Activated CD8-positive, alpha-beta memory T cell treated with anti-CD3 and anti-CD28 coated beads for 24 hours (primary cell): Measurements from ENCODE around the gene ZFAND3.
"Not testable (repeated sequence)": the region's sequence is repeated elsewhere in the genome, so short reads cannot be mapped to it uniquely, and the experiment has no call there.

Experiments
- DNase-seq: peaks from one replicate; pipeline ENCODE4 v3.0.0-alpha.2; 2020

The ZFAND3 gene

DNA sequence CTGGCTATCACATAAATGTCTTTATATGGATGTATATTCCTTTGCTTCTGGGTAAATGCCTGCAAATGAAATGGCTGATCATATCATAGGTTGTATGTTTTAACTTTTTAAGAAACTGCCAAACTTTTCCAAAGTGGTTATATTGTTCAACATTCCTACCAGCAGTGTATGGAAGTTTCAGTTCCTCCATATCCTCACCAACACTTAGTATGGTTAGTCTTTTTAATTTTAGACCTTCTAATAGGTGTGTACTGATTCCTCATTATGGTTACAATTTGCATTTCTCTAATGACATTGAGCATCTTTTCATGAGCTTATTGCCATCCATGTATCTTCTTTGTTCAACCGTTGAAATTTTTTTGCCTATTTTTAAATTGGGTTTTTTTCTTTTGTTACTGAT, 155.4 kb downstream of the ZFAND3 start:
- DNase-seq: no peak

DNA sequence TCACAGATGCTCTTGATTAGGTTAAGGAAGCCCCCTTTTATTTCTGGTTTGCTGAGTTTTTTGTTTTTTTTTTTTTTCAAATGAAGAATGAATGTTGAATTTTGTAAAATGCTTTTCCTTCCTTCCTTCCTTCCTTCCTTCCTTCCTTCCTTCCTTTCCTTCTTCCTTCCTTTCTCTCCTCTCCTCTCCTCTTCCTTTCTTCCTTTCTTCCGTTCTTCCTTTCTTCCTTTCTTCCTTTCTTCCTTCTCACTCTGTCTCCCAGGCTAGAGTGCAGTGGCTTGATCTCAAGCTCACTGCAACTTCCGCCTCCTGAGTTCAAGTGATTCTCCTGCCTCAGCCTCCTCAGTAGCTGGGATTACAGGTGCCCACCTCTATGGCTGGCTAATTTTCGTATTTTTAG, 158.2 kb downstream of the ZFAND3 start:
- DNase-seq: no peak

DNA sequence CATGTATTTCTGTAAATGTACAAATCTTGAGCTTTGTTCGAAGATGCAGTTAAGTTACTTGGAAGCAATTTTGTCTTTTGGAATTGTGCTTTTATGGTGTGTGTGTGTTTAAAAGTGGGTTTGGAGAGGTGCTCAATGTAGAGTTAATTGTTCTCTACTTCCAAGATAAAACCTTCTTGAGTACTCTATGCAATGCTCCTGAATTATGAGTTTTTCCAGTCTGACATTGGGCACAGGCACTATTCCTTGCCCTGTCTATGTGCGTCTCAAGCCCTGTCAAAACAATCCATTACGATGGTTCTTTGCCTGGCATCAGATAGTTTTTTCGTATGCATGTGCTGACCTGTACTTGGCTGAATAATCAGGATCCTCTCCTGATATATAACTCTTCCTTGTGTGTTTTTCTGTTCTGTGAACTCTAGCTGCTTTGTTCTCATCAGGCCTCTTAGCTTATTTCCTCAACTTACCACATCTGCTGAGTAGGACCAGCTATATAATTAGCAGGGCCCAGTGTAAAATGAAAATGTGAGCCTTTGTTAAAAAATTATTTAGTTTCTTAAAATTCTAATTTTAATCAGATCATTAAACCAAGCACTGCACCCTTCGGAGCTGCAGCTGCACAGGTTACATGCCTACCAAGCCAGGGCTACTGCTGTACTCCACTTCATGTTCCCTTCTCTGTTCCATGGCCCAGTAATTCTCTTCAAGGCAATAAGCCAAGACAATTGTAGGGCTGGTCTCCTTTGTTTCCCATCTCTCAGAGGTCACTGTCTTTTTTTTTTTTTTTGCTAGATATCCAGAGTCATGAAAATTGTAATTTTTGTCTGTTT, 160.1 kb downstream of the ZFAND3 start:
- DNase-seq: no peak

DNA sequence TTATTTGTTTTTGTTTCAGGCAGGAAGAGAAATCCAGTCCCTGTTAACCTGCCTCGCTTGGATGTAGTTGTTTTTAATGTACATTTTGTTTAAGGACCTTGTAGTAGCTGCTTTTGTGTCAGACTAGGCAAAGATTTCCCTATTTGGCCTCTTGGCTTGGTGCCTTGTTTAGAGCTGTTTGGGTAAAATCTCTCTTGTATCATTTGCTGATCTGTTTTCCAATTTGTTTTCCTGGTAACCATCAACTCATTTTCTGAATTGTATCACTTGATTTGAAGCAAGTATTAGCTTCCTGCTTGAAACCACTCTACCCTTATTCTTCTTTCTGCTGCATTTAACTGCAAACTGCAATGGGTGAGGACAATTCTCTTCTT, 160.7 kb downstream of the ZFAND3 start:
- DNase-seq: no peak

DNA sequence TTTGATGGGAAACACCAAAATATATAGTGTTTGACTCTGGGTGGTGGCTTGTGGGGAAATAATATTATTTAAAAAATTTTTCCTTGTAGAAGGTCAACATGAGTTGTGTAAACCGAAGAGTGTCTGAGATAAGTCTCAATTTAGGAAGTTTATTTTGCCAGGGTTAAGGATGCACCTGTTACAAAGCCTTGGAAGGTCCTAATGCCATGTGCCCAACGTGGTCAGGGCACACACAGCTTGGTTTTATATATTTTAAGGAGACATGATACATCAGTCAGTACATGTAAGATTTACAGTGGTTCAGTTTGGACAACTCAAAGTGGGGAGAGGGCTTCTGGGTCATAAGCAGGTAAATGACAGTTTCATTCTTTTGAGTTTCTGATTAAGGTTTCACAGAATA, 162.1 kb downstream of the ZFAND3 start:
- DNase-seq: no peak

DNA sequence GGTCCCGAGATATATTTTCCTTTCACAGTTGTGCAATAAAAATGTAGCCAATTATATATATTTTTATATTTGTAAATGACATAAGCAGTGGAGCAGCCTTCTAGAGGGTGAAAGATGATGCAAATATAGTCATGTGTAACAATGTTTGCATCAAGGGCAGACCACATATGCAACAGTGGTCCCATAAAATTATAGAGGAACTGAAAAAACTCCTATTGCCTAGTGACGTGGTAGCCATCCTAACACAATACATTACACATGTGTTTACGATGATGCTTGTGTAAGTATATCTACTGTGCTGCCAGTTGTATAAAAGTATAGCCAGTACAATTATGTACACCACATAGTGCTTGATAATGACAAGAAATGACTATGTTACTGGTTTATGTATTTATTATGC, 162.8 kb downstream of the ZFAND3 start:
- no peak for DNase-seq

DNA sequence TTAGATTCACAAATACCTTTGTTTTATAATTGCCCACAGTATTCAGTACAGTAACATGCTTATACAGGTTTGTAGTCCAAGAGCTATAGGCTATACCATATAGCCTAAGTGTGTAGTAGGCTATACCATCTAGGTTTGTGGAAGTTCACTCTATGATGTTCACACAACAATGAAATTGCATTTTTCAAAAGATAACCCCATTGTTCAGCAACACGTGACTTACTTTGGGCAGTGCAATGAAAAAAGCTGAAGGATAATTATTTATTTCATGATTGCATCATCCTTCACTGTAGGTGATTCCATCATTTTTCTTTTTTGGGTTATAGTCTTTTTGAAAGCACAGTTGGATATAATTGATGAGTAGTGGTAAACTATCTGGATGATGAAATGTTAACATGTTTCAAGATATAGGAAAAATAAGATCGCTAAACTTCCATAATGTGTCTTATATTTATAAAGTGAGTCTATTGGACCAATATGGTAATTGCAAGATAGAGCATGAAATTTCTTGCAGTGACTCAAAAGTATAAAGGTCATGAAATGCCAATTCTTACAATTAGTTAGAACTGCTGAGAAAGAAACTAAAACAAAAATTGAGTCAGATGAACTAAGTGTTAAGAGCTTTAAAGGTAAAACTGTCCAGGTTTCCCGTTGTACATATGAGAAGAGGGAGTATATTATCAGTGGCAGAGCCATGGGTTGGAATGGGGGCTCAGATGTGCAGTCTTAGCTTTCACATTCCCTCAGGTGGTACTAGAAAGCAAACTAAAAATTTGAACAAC, 164.4 kb downstream of the ZFAND3 start:
- peak; percentile 63 for DNase-seq

DNA sequence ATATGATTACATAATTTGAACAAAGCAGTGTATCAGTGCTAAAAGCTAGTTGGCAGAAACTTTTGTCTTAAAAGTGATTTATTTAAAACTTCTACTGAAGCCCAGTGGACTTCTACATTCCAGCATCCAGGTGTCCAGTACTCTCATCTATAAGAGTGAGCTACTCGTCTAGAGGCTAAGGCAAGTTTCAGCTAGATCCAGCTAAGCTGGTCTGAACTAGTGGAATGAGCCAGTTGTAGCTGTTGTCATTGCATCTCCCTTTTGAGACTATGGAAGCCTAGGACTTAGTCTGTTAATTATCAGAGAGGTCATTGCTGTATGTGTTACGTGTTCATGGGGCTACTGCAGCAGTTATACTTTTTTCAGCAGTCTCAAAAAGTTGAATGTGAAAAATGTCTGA, 165.1 kb downstream of the ZFAND3 start:
- no peak for DNase-seq

DNA sequence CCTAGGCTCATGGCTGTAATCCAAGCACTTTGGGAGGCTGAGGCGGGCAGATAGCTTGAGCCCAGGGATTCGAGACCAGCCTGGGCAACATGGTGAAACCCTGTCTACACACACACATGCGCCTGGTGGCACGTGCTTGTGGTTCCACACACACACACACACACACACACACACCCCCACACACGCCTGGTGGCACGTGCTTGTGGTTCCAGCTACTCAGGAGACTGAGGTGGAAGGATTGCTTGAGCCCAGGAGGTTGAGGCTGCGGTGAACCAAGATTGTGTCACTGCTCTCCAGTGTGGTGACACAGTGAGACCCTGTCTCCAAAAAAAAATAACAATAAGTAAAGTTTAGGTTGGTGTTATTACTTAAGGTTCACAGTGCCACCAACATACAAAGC, 165.8 kb downstream of the ZFAND3 start:
- DNase-seq: peak; percentile 76

DNA sequence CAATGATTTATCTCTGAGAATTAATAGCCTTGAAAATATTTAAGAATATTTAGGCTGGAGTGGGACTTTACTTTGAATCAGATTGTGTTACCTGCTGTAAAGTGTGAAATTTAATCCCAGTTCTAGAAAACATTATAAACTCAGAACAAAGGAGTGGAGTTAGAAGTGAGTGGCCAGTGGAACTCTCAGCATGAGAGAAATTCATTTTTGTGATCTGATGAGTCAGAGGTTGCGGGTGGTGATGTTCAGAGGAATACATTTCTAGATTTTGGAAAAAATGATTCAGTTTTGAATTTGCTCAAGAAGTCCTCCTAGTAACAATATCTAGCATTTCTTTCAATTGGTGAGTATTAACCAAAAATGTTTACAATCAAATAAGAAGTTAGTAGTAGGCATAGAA, 167.5 kb downstream of the ZFAND3 start:
- no peak for DNase-seq

DNA sequence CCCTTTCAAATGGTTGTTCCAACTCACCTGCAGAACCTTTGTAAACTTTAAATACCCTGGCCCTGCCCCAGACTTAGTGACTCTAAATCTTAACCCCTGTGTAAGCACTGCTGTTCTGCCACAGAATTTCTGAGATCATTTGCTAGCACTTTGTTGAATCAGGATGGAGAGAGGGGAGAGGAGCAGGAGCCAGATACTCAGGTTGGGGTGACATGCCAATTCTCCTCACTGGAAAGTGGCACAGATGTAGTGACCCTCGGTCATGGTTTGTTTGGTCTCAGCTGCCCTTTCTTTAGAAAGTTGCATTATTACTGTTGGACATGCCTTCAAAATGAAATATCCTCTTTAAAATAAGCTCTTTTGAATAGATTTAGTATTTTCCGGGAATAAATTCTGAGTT, 168.0 kb downstream of the ZFAND3 start:
- no peak for DNase-seq

DNA sequence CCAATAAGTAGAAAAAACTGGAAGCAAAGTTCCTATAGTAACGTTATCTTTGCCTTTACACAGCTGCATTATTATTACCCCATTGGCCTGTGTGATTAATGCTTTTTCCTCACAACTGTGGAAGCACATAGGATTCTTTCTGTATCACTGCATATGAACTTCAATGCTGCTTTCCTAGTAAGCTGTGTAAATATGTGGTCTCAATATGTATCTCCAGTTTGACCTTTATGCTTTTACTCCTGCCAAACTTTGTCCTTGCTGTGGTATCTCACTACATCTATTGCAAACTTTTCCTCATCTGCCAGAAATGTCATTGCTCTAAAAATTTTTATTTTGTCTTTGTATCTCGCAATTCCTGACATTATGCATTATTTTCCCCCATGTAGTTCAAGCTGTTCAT, 168.6 kb downstream of the ZFAND3 start:
- DNase-seq: no peak

DNA sequence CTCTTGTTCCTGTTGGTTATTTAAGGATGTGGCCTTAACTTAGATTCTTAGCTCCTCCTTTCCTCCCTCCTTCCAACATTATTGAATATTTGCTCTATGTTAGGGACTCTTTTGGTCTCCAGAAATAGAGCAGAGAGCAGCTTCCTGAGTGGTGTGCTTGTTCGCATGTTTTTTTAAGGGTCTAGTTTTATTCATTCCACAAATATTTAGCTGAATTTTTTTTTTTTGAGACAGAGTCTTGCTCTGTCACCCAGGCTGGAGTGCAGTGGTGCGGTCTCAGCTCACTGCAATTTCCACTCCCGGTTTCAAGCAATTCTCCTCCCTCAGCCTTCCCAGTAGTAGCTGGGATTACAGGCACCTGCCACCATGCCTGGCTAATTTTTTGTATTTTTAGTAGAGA, 169.2 kb downstream of the ZFAND3 start:
- no peak for DNase-seq

DNA sequence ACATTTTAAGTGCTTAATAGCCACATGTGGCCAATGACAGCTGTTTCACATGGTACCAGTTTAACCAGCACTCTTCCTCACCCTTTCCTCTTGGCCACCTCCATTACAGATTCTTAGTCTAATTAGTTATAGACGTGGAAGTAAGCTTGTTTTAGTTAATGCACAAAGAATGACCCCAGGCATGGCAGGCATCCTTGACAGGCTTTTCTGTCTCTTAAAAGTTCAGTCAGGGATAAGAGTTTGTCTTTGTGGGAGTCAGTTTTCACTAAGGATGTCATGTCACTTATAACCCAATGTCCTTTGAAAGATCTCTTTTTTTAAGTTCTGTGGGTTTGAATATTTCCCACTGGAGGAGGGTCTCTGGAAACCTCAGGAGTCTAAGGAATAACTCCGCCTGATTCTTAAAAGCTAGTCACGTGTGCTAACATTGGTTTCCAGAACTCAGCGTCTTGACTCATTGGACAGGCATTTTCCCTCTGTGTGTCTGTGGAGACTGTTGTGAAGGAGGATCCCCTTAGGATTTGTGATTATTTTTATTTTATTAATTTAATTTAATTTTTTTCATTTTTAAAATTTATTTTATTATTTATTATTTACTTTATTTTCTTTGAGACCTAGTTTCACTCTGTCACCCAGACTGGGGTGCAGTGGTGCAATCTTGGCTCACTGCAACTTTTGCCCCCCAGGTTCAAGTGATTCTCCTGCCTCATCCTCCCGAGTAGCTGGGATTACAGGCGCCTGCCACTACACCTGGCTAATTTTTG, 171.4 kb downstream of the ZFAND3 start:
- no peak for DNase-seq

DNA sequence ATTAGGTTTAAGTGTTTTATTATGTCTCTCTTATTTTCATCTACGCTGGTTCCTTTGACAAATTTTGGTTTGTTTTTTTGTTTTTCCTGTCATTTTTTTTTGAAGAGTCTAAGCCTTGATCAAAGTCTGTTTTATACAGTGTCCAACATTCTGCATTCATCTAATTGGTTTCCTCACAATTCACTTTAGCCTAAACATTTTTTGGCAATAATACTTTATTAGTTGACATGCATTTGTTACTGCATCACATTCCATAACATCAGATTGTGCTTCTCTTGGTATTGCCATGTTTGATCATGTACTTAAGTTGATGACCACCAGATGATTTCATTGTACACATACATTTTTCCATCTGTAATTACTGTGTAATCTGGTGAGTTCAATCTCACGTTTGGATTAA, 173.2 kb downstream of the ZFAND3 start:
- no peak for DNase-seq

DNA sequence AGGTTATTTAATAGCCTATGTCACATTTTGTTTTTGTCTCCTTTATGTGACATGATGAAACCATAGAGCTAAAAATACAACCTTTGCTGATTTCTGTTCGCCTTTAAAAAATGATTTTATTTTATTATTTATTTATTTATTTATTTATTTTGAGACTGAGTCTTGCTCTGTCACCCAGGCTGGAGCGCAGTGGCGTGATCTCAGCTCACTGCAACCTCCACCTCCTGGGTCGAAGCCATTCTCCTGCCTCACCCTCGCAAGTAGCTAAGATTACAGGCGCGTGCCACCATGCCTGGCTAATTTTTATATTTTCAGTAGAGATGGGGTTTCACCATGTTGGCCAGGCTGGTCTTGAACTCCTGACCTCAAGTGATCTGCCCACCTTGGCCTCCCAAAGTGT, 173.7 kb downstream of the ZFAND3 start:
- DNase-seq: not testable (repeated sequence)

DNA sequence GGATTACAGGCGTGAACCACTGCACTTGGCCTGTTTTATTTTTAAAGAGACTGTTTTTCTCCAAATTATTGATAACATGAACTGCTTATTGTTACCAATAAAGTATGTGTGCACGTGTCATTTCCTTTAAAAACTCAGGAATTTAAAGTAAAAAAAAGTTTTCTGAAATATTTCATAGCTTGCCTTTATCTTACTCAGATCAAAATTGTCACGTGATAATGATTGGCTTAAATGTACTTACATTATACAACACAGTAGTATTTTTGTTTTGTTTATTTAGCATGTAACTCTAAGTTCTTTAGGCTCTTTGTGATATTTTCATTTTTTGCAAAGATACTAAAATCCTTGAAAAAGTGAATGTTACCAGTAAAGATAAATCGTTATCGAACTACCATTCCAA, 174.1 kb downstream of the ZFAND3 start:
- DNase-seq: no peak

DNA sequence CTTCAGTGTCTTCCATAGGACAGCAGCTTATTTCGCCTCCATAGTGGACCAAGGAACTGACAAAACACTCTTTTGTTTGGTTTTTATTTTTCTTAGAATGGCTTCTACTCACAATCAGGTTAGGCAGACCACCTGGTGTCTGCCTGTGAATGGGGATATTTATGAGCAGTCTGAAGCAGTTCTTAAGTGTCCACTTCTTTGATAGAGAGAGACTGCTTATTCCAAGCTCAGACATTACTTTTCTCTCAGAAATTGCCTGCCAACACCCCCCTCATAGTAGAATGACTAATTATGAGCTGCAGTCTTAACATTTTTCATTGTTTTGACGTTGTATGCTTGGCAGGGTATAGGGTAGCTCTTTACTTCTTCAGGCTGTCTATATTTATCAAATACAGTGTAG, 174.7 kb downstream of the ZFAND3 start:
- DNase-seq: no peak

DNA sequence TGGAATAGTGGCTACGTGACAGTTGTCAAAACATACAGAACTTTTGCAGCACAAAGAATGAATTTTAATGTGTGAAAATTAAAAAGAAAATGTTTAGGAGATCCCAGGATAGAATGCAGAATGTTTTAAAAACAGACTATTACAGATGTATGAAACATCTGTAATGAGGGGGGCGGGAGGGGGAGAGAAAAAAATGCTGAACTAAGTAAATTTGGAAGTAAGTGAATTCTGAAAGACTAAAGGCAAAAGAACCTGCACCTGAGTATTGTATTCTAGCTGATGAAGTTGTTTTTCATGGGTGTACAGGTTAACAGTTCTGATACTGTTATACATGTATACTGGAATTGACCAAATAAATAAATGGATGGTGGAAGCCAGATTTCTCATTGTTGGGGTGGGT, 178.8 kb downstream of the ZFAND3 start:
- no peak for DNase-seq

DNA sequence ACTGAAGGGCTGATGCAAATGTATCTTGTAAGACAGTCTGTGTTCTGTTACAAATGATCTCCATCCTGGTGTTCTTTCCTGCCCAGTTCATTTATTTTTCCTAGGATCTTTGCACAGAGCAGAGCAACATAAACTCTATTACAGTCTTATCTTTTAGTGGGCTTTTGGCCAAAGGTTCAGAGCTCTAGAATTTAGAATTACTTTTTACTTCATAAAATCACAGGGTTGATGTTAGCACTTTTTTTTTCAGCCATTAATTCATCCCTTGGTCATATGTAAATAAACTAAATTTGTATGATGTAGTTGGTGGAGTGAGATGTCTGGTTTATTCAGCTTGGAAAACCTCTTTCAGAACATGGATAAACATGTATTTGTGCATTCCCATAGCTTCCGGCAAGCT, 181.9 kb downstream of the ZFAND3 start:
- DNase-seq: no peak

DNA sequence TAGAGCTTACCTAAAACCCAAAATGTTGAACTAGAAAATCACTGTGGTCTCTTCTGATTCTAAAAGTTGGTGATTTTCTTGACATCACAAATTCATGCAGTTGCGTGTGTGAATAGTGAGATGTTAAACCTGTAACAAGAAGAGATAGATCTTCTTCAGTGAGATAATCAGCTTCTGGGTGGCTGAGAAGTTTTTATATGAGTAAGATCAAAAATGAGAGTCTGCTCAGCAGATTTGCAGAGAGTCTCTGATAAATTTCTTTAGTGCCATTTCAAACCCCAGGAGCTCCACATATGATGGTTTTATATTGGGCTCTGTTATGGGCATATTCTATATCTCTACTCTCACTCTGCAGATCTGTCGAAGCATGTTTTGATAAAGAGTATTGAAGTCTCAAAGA, 185.4 kb downstream of the ZFAND3 start:
- no peak for DNase-seq

DNA sequence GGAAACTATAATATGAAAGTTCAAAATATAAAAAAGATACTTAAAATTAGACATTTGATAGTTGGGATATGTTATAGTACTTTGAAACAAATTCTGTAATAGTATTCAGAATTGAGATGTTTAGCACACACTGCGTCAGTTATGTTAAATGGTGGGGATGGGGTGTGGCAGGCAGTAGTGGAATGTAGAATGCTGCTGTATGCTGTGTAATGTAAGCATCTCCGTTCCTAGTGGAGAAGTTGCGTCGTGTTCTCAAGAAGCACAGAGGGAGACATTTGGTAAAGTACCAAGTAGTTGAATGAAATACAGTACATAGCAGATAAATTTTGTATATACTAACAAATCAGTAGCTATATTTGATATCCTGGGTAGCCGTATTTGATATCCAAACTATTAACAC, 192.4 kb downstream of the ZFAND3 start:
- DNase-seq: no peak

DNA sequence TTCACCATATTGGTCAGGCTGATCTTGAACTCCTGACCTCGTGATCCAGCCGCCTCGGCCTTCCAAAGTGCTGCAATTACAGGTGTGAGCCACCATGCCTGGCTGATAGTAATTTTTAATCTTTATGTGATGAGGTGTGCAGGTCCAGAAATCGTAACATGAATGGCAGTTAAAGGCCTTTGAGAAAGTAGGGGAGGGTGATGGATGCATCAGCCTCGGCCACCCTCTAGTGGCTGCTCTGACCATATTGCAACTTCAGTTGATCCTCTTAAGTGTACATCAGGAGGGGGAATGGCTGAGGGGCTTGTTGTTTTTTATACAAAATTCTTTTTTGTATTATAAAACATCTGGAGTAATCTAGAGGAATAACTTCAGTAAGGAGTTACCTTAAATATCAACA, 193.0 kb downstream of the ZFAND3 start:
- no peak for DNase-seq

DNA sequence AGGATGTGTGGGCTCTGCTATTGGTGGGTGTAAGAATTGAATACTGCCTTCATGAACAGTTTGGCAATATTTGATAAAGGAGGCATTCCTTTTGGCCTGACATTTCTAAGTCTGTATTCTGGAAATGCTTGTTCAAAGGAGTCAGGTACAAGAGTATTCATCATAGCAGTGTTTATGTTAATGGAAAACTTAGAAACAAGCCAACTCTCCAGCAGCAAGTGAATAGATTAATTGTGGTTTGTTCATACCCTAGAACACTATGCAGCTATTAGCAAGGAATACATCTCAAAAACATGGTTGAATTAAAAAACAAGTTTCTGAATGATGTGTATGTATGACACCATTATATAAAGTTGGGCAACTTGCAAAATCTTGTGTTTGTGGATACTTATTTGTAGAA, 195.8 kb downstream of the ZFAND3 start:
- no peak for DNase-seq
